Activated B cell treated with CpG ODN at 0.5 μM for 24 hours (primary cell): ENCODE data around the gene ADAMTS13. TPM values are rescaled to one million over a fixed set of nuclear protein-coding genes. Genes with fewer than 3 reads are reported as not detected.

ENCODE experiments used
- ATAC-seq: fragments of 200-7000 bp; cut with Tn5 transposase; one replicate; pipeline ENCODE4 v1.10.0; 2021; ENCODE audit warnings: low read depth, mild to moderate bottlenecking, moderate library complexity
- CTCF ChIA-PET: fragments of 350-600 bp; sonication (Branson Sonifier 250); formaldehyde crosslinking; loops from one replicate; lab custom pipeline; 2021; ENCODE audit warnings: antibody characterized with exemption; lab: Charles Lee
- POLR2A ChIA-PET: fragments of 350-600 bp; sonication (Branson Sonifier 250); formaldehyde crosslinking; loops from one replicate; lab custom pipeline; 2021; ENCODE audit warnings: antibody characterized with exemption; lab: Charles Lee
- DNase-seq: peaks from one replicate; pipeline ENCODE4 v3.0.0; 2022
- H3K27ac Mint-ChIP-seq: one replicate; pipeline ENCODE4 v1.8.0; 2020; ENCODE audit warnings: mixed read lengths
- H3K27me3 Mint-ChIP-seq: one replicate; pipeline ENCODE4 v1.8.0; 2021; ENCODE audit warnings: mixed read lengths
- H3K36me3 Mint-ChIP-seq: one replicate; pipeline ENCODE4 v1.8.0; 2021; ENCODE audit warnings: low read depth, mixed read lengths
- H3K4me1 Mint-ChIP-seq: one replicate; pipeline ENCODE4 v1.8.0; 2021; ENCODE audit warnings: mixed read lengths
- H3K4me3 Mint-ChIP-seq: one replicate; pipeline ENCODE4 v1.8.0; 2020; ENCODE audit warnings: mild to moderate bottlenecking, mixed read lengths
- H3K9me3 Mint-ChIP-seq: one replicate; pipeline ENCODE4 v1.8.0; 2020; ENCODE audit warnings: mixed read lengths
- intact Hi-C: fragments of 100-400 bp; cut with micrococcal nuclease; formaldehyde crosslinking; loops from one replicate; pipeline ENCODE4 v1.15.1; 2024
- total RNA-seq: library from RNA; stranded (reverse); gene quantifications from 2 replicates; pipeline ENCODE4 v1.2.3, GENCODE V29; 2022
- TF ChIP-seq, protein P1 (sequence below): fragments of 200-600 bp; IDR thresholded peaks from one replicate; pipeline ENCODE4 v1.8.0; 2022; ENCODE audit warnings: antibody characterized with exemption, mild to moderate bottlenecking

The ADAMTS13 gene
- total RNA-seq, 1 donor from 2014 or later: 1.9 TPM

- ChIA-PET POLR2A (no interaction called here), CTCF (no interaction called here)
- peaks cover 3% of the 10 kb centered on the region for H3K9me3 Mint-ChIP-seq
- DNase-seq: no peak
- H3K27ac Mint-ChIP-seq: no peak overlapping the region
- peaks cover 32% of the 10 kb centered on the region for H3K4me1 Mint-ChIP-seq
- no peak overlapping the region for H3K4me3 Mint-ChIP-seq
- peaks cover 14% of the 10 kb centered on the region for H3K27me3 Mint-ChIP-seq
- TF ChIP-seq, protein P1, sequence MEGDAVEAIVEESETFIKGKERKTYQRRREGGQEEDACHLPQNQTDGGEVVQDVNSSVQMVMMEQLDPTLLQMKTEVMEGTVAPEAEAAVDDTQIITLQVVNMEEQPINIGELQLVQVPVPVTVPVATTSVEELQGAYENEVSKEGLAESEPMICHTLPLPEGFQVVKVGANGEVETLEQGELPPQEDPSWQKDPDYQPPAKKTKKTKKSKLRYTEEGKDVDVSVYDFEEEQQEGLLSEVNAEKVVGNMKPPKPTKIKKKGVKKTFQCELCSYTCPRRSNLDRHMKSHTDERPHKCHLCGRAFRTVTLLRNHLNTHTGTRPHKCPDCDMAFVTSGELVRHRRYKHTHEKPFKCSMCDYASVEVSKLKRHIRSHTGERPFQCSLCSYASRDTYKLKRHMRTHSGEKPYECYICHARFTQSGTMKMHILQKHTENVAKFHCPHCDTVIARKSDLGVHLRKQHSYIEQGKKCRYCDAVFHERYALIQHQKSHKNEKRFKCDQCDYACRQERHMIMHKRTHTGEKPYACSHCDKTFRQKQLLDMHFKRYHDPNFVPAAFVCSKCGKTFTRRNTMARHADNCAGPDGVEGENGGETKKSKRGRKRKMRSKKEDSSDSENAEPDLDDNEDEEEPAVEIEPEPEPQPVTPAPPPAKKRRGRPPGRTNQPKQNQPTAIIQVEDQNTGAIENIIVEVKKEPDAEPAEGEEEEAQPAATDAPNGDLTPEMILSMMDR: no peak
- H3K36me3 Mint-ChIP-seq: no peaks in the 10 kb centered on the region
- intact Hi-C loops: no loop called here
- ATAC-seq: no peak
Observed at GRCh38 chr9:133424187-133424586, 2.0 kb downstream of the ADAMTS13 start.

- Mint-ChIP-seq H3K9me3 (no peaks in the 10 kb centered on the region), H3K27ac (no peak overlapping the region), H3K4me1 (peaks cover 28% of the 10 kb centered on the region), H3K36me3 (no peaks in the 10 kb centered on the region), H3K4me3 (no peak overlapping the region), H3K27me3 (peaks cover 15% of the 10 kb centered on the region)
- intact Hi-C loops: no loop called here
- TF ChIP-seq, protein P1: no peak
- ChIA-PET CTCF (no interaction called here), POLR2A (interaction anchor here (1.3 kb wide), 1 partner anchor 53 kb away, joined by 4 read pairs; no protein-coding TSS in a partner anchor)
- ATAC-seq: no peak
- no peak for DNase-seq
Observed at GRCh38 chr9:133425049-133425632, 3.0 kb downstream of the ADAMTS13 start.

DNA sequence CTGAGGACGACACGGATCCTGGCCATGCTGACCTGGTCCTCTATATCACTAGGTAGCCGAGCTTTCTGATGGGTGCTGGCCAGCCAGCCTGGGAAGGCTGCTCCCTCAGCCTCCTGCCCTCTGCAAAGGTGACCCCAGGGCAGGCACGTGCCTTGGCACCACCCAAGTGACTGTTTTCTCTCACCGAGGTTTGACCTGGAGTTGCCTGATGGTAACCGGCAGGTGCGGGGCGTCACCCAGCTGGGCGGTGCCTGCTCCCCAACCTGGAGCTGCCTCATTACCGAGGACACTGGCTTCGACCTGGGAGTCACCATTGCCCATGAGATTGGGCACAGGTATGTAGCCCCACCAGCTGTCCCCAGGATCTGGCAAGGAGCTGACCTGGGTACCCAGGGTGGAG, 3.8 kb downstream of the ADAMTS13 start:
- POLR2A ChIA-PET: interaction anchor here (1.3 kb wide), 1 partner anchor 52 kb away, joined by 4 read pairs; no protein-coding TSS in a partner anchor
- no peak for ATAC-seq

GRCh38 chr9:133427658-133428348, 5.6 kb downstream of the ADAMTS13 start:
- ATAC-seq: no peak
- POLR2A ChIA-PET: interaction anchor here (0.6 to 0.8 kb wide), 3 partner anchors 80 to 481 kb away, joined by 3 to 6 read pairs (median 3); partner anchors contain the start of genes GTF3C5, MED22 and RPL7A

More for the DNA sequence above, 3.8 kb downstream of the ADAMTS13 start:
- Mint-ChIP-seq H3K27me3 (peaks cover 17% of the 10 kb centered on the region), H3K9me3 (no peaks in the 10 kb centered on the region), H3K27ac (no peak overlapping the region), H3K4me1 (peaks cover 22% of the 10 kb centered on the region), H3K4me3 (no peak overlapping the region), H3K36me3 (no peaks in the 10 kb centered on the region)
- DNase-seq: no peak
- TF ChIP-seq, protein P1: no peak
- intact Hi-C loops: no loop called here
- CTCF ChIA-PET: no interaction called here

More at GRCh38 chr9:133427658-133428348, 5.6 kb downstream of the ADAMTS13 start:
- CTCF ChIA-PET: interaction anchor here (0.7 kb wide), 1 partner anchor 7 kb away, joined by 3 read pairs; no protein-coding TSS in a partner anchor
- Mint-ChIP-seq H3K4me3 (peak overlapping the region; percentile 66), H3K27ac (no peak overlapping the region), H3K4me1 (peaks cover 13% of the 10 kb centered on the region), H3K36me3 (no peaks in the 10 kb centered on the region), H3K27me3 (peaks cover 17% of the 10 kb centered on the region), H3K9me3 (no peaks in the 10 kb centered on the region)
- TF ChIP-seq, protein P1: no peak
- intact Hi-C loops: loop anchor here (2.0 kb wide), 1 partner anchor 21 kb away; no protein-coding TSS in a partner anchor
- no peak for DNase-seq
